NCI-H187 (cell line): Measurements from ENCODE around the gene CHRNA1.
"Not testable (repeated sequence)": the region's sequence is repeated elsewhere in the genome, so short reads cannot be mapped to it uniquely, and the experiment has no call there.

Experiments
- DNase-seq, 2 experiments: peaks; one replicate each; lab custom pipeline; 2025; lab: John Stamatoyannopoulos, UW

CHRNA1 gene

DNA sequence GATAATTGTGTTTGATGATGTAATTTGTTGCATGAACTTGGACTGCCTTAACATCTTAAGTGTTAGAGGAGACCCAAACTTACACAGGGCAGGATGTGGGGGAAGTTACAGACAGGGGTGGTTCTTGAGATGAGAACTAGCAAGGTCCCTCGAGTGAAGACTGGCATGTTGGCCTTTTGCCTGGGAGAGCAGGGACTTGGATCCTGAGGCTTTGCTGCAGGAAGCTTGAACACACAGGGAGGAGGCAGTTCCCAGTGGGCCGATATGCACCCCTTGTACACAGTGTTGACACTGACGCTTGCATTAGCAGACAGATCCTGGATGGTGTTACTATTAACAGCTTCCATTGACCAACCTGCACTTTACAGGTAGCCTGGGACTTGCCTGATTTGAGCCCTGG lies 47.5 kb downstream of the CHRNA1 start:
- DNase-seq: no peak

DNA sequence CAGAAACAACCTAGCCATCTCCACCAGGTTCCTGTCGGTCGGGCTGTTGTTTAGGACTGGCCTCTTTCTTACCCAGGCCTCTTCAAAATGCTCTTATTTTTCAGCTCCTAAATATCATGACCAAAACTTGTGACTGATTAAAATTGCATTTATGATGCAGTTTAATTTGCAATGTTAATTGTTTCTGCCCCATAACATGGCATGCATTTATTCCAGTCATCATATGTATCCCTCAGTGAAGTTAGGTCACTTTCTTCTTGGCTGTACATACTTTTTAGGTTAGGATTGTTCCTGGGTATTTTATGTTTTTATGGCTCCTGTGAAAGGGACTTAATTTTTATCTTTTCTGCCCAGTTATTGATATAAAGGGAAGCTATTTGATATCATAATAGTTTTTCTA lies 50.6 kb downstream of the CHRNA1 start:
- DNase-seq: no peak

DNA sequence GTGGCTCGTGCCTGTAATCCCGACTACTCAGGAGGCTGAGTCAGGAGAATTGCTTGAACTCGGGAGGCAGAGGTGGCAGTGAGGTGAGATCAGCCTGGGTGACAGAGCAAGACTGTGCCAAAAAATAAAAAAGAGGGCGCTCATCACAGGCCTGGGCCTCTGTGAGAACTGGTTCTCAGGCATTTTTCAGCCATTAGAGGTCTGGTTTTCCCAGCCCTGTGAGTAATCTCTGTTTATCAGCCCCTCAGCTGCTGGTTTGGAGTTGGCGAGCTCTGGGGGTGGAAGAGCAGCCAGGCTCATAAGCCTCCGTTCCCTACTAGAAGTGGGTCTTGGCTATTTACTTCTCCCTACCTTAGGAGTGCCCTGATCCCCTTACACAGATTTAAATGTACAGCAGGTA lies 53.1 kb downstream of the CHRNA1 start:
- no peak for DNase-seq

DNA sequence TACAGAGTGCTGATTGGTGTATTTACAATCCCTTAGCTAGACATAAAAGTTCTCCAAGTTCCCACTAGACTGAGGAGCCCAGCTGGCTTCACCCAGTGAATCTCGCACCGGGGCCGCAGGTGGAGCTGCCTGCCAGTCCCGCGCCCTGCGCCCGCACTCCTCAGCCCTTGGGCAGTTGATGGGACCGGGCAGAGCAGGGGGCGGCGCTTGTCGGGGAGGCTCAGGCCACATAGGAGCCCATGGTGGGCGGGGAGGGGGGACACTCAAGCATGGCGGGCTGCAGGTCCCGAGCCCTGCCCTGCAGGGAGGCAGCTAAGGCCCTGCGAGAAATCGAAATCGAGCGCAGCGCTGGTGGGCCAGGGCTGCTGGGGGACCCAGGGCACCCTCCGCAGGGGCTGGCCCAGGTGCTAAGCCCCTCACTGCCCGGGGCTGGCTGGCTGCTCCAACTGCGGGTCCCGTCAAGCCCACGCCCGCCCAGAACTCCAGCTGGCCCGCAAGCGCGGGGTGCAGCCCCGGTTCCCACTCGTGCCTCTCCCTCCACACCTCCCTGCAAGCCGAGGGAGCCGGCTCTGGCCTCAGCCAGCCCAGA lies 54.8 kb downstream of the CHRNA1 start:
- DNase-seq: not testable (repeated sequence)

DNA sequence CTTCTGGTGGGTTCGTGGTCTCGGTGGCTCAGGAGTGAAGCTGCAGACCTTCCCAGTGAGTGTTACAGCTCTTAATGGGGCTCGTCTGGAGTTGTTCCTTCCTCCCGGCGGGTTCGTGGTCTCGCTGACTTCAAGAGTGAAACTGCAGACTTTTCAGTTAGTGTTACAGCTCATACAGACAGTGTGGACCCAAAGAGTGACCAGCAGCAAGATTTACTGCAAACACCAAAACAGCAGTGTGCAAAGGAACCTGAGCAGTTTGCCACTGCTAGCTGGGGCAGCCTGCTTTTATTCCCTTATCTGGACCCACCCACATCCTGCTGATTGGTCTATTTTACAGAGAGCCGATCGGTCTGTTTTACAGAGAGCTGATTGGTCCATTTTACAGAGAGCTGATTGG lies 55.6 kb downstream of the CHRNA1 start:
- DNase-seq: no peak

DNA sequence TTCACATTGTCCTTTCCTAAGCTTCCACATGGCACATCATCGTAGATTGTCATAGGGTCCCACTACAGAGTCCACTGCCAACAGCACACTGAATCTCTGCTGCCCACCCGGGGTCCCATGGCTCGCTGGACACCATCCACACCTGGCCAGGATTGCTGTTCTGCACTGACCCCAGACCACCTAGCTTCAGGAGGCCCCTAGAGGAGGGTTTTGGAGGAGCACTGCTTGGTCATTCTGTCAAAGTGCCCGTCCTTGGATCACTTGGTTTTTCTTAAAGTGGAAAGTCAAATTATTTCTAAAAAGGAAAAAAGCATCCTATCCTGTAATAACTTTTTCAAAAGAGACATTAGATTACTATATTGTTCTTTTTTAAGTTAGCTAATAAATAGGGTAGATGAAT lies 59.0 kb downstream of the CHRNA1 start:
- no peak for DNase-seq

DNA sequence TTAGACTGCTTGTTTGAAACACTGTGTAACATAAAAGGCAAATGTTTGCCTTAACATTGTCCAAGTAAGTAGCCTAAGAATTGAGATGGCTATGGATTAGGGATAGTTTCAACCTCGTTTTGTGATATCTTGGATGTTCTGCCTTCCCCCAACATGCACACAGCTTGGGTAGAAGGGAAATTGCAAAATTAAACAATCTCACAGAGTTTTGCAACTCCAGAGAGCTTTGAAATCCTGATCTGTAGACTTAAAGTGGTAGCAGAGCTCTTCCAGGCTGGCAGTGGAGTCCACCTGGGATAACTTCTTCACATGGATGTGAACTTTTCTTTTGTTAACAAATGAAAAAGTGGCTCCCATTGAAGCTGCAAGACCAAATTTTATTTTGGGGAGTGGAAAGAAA lies 59.6 kb downstream of the CHRNA1 start:
- DNase-seq: no peak

DNA sequence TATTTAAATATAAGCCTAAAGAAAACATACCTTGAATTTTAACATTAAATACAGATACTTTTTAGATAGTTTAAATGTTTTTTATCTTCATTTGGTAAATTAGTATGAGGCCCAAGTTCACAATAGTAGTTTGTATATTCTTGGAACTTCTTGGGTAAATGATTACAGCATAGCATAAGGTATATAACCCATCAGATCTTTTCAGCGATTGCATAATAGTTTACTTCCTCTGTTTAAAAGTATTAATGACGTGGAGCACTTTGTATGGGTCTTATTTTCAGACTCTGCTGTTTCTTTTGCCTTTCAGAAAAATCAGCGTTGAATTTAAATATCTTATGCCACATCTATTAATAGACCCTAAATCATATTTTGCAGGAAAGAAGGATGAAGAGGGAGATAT lies 60.2 kb downstream of the CHRNA1 start:
- no peak for DNase-seq

DNA sequence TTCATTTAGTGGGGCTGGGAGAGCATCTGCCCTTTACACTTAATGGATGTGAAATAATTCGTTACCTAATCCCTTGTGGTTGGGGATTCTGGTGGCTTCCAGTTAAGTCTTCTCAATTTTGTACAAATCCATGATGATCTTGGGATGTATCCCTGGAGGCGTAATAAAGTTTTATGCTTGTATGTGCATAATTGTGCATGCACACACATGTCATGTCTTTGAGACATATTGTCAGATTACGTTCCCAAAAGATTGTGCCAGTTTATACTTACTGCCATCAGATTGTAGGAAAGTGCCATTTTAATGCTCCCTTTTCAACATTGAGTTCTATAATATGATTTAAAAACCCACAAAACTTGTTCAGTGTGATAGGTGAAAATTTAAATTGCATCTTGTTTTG lies 60.8 kb downstream of the CHRNA1 start:
- no peak for DNase-seq

DNA sequence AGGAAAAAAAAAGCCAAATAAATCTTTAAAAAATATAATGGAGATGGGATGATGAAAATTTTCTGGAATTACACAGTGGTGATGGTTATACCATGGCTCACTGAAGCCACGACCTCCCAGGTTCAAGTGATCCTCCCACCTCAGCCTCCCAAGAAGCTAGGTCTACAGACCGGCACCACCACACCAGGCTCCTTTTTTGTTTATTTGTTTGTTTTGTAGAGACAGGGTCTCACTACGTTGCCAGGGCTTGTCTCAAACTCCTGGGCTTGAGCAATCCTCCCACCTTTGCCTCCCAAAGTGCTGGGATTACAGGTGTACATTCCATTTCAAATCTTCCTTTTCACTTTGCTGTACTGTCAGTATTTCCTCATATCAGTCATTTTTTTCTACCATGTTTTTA lies 61.7 kb downstream of the CHRNA1 start:
- DNase-seq: no peak

DNA sequence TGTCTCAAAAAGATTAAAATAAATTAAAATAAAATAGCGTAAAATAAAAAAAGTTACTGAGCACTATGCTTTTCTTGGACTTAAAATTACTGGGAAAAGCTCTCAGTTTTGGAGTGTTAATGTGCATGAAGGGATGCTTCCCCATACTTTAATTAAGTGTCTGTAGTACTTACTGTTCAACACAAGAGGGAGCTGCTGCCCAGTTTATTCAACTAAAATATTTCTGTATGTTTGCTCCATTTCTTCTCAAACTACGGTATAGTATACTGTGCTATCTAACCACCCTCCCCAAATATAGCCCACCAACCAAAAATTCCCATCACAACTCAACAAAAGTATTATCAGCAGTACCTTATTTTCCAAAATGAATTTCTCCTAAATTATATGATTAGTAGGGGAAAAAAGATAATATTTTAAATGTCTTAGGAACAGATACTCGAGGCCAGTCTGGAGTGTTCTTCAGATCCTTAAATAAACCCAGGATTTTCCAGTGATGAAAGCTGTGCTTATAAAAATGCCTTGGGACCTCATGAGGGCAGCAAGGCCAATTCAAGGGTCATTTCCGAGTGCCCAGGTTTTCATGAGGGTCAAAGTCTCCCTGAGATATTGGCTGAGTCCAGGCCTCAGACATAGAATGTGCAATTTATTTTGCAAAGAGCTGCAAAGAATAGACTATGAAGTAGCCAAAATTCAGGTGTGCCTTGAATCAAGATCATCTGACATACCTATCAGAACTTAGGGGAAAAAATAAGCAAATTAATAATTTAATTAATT lies 64.1 kb downstream of the CHRNA1 start:
- DNase-seq: no peak
